ENCODE data around the gene TTC27. TPM values are rescaled to one million over a fixed set of nuclear protein-coding genes. Genes with fewer than 3 reads are reported as not detected.

TTC27 gene
- polyA plus RNA-seq, 1 donor from 2014 or later = 11.1 TPM

DNA sequence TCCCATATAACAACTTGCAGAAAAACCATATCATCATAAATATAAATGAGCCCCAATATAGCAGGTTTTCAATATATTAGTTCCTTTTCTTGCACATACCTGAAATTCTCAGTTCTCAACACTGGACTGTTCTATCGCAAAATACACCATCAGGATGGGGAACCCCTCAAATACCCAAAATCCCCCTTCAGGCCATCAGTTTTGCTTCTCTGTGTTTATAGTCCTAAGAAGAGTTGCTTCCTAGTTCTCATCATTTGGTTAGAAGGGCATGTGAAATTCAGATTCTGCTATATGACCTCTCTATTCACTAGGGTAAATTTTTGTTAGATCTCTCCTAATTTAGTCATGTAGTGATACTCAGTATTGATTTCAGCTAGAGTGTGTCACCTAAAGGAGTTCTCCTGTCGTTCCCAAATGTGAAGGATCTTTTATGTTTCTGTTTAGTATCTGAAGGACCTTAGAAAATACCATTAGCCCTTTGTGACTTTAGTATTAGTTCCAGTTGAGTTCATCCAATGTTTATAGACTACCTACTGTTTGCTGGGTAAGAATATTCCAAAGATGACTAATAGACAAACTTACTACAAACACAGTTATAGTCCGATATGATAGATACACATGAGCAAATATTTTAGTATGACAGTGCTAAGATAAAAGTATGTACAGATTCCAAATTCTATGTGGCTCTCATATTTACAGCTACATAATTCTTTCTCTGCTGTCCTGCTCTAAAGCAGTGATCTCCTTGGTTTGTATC lies 115.8 kb downstream of the TTC27 start:
- H3K4me3 ChIP-seq (ENCODE audit: low read length) = no peak overlapping the region
- no peaks in the 10 kb centered on the region for H4K20me1 ChIP-seq (ENCODE audit: insufficient read depth)
- H3K27ac ChIP-seq (ENCODE audit: low read length) = no peak overlapping the region
- no peaks in the 10 kb centered on the region for H3F3A ChIP-seq (ENCODE audit: insufficient read depth, low read length, poor library complexity, severe bottlenecking)
- no peak overlapping the region for H3K4me2 ChIP-seq (ENCODE audit: low read length)
- H3K27me3 ChIP-seq (ENCODE audit: insufficient read depth, low read depth, low read length) = no peaks in the 10 kb centered on the region
- H3K9me3 ChIP-seq (ENCODE audit: low read length) = no peaks in the 10 kb centered on the region
- no peak overlapping the region for H2AFZ ChIP-seq (ENCODE audit: low read depth, low read length)
- H3K36me3 ChIP-seq (ENCODE audit: insufficient read depth, low read length) = no peaks in the 10 kb centered on the region
- TF ChIP-seq EZH2 (IDR thresholded peaks at IDR 0.05; ENCODE audit: borderline replicate concordance, insufficient read depth, low read length, poor library complexity, severe bottlenecking) (no peak), SMC3 (conservative IDR thresholded peaks at IDR 0.05; ENCODE audit: poor library complexity) (no peak), POLR2AphosphoS5 (IDR thresholded peaks at IDR 0.05) (no peak), RAD21 (conservative IDR thresholded peaks at IDR 0.05) (no peak), MXI1 (conservative IDR thresholded peaks at IDR 0.05; ENCODE audit: poor library complexity, severe bottlenecking) (no peak), TAF1 (IDR thresholded peaks at IDR 0.05; ENCODE audit: low read depth) (no peak), EP300 (conservative IDR thresholded peaks at IDR 0.05; ENCODE audit: poor library complexity, severe bottlenecking) (no peak)
- TF ChIP-seq, protein P1, sequence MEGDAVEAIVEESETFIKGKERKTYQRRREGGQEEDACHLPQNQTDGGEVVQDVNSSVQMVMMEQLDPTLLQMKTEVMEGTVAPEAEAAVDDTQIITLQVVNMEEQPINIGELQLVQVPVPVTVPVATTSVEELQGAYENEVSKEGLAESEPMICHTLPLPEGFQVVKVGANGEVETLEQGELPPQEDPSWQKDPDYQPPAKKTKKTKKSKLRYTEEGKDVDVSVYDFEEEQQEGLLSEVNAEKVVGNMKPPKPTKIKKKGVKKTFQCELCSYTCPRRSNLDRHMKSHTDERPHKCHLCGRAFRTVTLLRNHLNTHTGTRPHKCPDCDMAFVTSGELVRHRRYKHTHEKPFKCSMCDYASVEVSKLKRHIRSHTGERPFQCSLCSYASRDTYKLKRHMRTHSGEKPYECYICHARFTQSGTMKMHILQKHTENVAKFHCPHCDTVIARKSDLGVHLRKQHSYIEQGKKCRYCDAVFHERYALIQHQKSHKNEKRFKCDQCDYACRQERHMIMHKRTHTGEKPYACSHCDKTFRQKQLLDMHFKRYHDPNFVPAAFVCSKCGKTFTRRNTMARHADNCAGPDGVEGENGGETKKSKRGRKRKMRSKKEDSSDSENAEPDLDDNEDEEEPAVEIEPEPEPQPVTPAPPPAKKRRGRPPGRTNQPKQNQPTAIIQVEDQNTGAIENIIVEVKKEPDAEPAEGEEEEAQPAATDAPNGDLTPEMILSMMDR (IDR thresholded peaks at IDR 0.05; ENCODE audit: poor library complexity, severe bottlenecking) = no peak
- TF ChIP-seq, protein P2, sequence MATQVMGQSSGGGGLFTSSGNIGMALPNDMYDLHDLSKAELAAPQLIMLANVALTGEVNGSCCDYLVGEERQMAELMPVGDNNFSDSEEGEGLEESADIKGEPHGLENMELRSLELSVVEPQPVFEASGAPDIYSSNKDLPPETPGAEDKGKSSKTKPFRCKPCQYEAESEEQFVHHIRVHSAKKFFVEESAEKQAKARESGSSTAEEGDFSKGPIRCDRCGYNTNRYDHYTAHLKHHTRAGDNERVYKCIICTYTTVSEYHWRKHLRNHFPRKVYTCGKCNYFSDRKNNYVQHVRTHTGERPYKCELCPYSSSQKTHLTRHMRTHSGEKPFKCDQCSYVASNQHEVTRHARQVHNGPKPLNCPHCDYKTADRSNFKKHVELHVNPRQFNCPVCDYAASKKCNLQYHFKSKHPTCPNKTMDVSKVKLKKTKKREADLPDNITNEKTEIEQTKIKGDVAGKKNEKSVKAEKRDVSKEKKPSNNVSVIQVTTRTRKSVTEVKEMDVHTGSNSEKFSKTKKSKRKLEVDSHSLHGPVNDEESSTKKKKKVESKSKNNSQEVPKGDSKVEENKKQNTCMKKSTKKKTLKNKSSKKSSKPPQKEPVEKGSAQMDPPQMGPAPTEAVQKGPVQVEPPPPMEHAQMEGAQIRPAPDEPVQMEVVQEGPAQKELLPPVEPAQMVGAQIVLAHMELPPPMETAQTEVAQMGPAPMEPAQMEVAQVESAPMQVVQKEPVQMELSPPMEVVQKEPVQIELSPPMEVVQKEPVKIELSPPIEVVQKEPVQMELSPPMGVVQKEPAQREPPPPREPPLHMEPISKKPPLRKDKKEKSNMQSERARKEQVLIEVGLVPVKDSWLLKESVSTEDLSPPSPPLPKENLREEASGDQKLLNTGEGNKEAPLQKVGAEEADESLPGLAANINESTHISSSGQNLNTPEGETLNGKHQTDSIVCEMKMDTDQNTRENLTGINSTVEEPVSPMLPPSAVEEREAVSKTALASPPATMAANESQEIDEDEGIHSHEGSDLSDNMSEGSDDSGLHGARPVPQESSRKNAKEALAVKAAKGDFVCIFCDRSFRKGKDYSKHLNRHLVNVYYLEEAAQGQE (IDR thresholded peaks at IDR 0.05; ENCODE audit: borderline replicate concordance) = no peak
- H3K79me2 ChIP-seq (replicated peaks; ENCODE audit: insufficient read depth, low read length) = no peaks in the 10 kb centered on the region
- no peak overlapping the region for H3K9ac ChIP-seq (ENCODE audit: low read length)
- no peaks in the 10 kb centered on the region for H3K9me2 ChIP-seq (ENCODE audit: insufficient read depth, low read length)

DNA sequence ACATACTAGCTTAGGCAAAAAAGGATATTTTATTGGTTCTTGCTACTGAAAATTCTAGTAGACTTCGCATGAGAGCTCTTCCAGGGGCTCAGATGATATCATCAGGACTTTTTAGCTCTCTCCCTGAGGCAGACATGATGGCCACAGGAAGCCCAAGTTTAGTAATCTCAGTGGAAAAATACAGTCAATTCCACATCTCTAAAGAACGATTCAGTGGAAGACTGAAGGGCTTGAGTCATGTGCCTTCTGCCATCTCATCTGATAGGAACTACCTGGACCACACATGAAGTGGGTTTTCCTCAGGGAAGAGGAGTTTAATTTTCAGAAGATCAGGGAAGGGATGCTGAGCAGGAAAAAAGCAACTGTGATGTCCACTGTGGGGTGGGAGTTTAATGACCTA lies 117.3 kb downstream of the TTC27 start:
- Histone ChIP-seq H3K27me3 (ENCODE audit: insufficient read depth, low read depth, low read length) (no peaks in the 10 kb centered on the region), H3K9ac (ENCODE audit: low read length) (no peak overlapping the region), H3K9me2 (ENCODE audit: insufficient read depth, low read length) (no peaks in the 10 kb centered on the region), H2AFZ (ENCODE audit: low read depth, low read length) (no peak overlapping the region), H3K4me2 (ENCODE audit: low read length) (no peak overlapping the region), H3F3A (ENCODE audit: insufficient read depth, low read length, poor library complexity, severe bottlenecking) (no peaks in the 10 kb centered on the region), H3K27ac (ENCODE audit: low read length) (no peak overlapping the region), H3K4me3 (ENCODE audit: low read length) (no peak overlapping the region), H3K9me3 (ENCODE audit: low read length) (no peaks in the 10 kb centered on the region), H3K36me3 (ENCODE audit: insufficient read depth, low read length) (no peaks in the 10 kb centered on the region), H4K20me1 (ENCODE audit: insufficient read depth) (no peaks in the 10 kb centered on the region), H3K79me2 (replicated peaks; ENCODE audit: insufficient read depth, low read length) (no peaks in the 10 kb centered on the region)
- TF ChIP-seq EZH2 (IDR thresholded peaks at IDR 0.05; ENCODE audit: borderline replicate concordance, insufficient read depth, low read length, poor library complexity, severe bottlenecking) (no peak), EP300 (conservative IDR thresholded peaks at IDR 0.05; ENCODE audit: poor library complexity, severe bottlenecking) (no peak), SMC3 (conservative IDR thresholded peaks at IDR 0.05; ENCODE audit: poor library complexity) (no peak), RAD21 (conservative IDR thresholded peaks at IDR 0.05) (no peak), TAF1 (IDR thresholded peaks at IDR 0.05; ENCODE audit: low read depth) (no peak), MXI1 (conservative IDR thresholded peaks at IDR 0.05; ENCODE audit: poor library complexity, severe bottlenecking) (no peak), POLR2AphosphoS5 (IDR thresholded peaks at IDR 0.05) (no peak)
- TF ChIP-seq, protein P1 (IDR thresholded peaks at IDR 0.05; ENCODE audit: poor library complexity, severe bottlenecking) = no peak
- TF ChIP-seq, protein P2 (IDR thresholded peaks at IDR 0.05; ENCODE audit: borderline replicate concordance) = no peak

All from neural cell (in vitro differentiated cells).